Left forelimb (tissue), 1 donor: ENCODE results near the gene MYH14.

Experiments
- DNase-seq: peaks from one replicate; pipeline ENCODE4 v3.0.0-alpha.2; 2018; ENCODE audit warnings: low spot score

Gene MYH14

DNA sequence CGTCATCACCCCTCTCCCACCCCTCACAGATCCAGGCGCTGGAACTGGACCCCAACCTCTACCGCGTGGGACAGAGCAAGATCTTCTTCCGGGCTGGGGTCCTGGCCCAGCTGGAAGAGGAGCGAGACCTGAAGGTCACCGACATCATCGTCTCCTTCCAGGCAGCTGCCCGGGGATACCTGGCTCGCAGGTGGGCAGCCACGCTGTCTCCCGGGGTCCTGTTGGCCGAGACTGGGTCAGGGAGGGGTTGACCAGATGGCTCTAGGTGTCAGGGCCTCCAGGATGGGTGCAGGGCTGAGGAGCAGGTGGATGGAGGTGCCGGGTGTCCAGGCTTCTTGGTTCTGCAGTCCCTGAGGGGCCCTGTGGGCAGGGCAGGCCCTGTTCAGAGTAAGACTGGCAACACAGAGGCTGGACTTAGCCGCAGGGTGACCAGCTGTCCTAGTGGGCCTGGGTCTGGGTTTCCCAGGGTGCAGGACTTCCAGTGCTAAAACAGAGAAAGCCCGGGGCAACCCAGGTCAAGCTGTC is 58.1 kb downstream of the MYH14 start:
- no peak for DNase-seq

DNA sequence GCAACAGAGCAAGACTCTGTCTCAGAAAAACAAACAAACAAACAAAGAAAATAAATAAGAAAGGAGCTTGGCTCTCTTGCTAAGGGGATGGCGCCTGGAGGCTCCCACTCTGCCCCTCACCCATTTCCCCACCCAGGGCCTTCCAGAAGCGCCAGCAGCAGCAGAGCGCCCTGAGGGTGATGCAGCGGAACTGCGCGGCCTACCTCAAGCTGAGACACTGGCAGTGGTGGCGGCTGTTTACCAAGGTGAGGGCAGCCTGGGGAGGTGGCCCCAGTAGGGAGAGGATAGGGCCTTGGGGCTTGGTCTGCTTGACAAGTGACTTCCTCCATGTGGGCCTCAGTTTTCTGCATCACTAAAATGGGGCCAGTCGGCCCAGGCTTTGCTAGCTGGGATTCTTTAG is 59.8 kb downstream of the MYH14 start:
- no peak for DNase-seq

DNA sequence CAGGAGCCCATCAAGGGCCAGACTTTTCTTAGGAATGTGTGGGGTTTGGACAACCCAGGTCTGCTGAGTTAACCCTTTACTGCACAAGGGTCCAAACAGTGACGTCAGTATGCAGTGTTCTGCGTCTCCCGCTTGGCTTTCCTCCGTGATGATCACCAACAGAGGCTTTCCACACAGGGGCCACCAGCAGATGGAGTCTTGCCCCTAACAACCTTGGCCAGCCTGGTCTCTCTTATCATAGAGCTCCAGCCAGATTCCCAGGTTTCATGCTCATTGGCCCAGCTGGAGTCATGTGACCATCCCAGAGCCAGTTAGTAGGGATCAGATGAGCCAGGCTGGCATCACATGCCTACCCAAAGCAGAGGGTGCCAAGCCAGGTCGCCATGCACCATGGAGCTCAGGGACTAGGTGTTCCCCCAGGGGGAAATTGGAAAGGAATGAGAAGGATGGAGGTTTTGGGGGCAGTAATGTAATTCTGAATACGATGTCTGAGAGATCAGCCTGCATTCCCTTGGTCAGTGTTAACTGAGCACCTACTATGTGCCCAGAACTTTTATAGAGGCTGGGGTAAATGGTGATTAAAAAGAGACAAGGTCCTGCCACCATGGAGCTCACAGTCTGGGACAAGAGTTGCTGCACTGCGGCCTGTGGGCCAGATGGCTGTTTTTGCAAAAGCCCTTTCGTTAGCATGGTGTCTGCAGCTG is 61.2 kb downstream of the MYH14 start:
- no peak for DNase-seq

DNA sequence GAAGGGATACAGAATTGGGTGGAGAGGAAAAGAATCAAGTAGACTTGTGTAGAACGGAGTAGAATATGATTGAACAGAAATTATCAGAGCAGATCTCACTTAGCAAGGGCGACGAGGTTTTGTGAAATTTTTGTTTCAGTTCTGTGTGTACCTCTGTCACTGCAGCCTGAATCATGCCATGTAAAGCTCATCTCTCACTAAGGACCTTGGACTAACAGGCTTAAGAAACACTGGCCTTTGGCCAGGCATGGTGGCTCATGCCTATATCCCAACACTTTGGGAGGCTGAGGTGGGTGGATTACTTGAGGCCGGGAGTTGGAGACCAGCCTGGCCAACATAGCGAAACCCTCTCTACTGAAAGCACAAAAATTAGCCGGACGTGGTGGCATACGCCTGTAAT is 62.6 kb downstream of the MYH14 start:
- DNase-seq = no peak

DNA sequence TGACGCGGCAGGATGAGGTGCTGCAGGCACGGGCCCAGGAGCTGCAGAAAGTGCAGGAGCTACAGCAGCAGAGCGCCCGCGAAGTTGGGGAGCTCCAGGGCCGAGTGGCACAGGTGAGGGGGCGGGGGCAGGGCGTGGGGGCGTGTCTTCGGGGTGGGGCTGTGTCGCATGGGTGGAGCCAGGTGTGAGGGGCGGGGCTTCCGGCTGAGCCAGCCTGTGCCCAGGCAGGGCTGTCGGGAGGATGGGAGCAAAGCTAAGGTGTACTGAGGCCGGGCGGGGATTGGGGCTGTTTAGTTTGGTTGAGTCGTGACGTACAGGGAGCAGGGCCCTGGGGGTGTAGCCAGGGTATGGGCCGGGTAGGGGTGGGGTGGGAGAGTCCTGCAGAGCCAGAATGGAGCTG is 63.5 kb downstream of the MYH14 start:
- DNase-seq = no peak

DNA sequence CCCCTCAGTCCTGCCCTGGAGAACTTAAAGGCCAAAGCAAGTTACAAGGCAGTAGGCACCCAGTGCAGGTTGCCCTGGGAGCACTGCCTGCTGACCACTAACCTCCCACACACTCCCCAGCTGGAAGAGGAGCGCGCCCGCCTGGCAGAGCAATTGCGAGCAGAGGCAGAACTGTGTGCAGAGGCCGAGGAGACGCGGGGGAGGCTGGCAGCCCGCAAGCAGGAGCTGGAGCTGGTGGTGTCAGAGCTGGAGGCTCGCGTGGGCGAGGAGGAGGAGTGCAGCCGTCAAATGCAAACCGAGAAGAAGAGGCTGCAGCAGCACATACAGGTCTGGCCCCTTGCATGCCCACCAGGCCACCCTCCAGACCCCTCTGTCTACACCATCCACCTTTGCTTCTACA is 64.6 kb downstream of the MYH14 start:
- no peak for DNase-seq

DNA sequence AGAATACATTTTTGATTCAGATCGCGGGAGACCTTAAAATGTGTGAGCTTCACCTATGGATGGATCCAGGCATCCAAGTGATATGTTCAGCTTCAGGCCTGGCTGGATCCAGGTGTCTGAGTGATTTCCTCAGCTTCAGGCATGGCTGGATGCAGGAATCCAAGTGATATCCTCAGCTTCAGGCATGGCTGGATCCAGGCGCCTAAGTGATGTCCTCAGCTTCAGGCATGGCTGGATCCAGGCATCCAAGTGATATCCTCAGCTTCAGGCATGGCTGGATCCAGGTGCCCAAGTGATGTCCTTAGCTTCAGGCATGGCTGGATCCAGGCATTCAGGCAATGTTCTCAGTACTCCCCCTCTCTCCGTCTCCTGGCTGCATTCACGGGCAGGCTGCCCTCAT is 65.1 kb downstream of the MYH14 start:
- DNase-seq = no peak

DNA sequence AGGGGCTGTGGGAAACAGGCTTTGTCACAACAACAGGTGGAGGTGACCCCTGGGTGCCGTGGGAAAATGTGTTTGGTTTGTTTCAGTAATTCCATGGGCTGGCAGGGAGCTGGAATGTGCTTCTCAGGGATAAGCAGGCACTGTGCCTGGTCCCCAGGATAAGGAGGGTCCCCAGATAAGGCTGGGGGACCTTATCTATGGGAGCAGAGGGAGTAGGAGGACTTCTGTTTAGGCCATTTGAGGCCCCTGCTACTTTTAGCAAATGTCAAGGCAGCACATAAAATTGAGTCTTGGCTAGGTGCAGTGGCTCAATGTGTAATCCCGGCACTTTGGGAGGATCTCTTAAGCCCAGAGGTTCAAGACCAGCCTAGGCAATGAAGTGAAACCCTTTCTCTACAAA is 66.2 kb downstream of the MYH14 start:
- DNase-seq = no peak

DNA sequence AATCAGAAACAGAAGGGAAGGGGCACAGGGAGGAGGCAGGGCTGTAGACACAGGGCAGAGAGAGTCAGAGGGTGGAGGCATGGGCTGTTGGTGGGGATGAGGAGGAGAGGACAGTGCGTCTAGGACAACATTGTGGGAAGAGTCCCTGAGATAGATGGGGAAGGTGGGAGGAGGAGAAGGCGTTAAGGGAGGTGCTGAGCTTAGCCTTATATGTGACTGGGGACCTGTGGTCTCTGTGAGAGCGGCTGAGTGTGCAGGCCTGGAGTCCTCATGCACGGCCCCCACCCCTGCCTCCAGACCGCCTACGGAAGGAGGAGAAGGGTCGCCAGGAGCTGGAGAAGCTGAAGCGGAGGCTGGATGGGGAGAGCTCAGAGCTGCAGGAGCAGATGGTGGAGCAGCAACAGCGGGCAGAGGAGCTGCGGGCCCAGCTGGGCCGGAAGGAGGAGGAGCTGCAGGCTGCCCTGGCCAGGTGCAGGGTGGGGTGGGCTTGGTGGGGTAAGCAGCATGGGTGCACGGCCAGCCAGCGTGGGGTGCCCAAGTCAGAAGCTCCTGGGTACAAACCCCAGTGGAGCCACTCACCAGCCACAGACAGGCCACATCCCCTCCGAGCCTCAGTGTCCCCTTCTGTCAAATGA is 69.0 kb downstream of the MYH14 start:
- no peak for DNase-seq

DNA sequence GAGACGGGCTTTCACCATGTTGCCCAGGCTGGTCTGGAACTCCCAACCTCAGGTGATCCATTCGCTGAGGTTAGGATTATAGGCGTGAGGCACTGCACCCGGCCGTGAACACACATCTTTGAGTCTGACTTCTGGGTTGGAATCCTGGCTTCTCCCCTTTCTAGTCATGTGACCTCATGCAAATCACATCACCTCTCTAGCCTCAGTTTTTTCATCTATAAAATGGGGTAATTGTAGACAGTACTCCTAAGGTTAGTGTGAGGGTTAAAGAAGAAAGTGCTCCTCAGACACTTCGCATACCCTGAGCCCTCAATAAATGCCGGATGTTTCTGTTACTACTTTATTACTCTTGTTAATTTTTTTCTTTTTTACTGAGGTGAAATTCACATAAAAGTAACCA is 70.4 kb downstream of the MYH14 start:
- no peak for DNase-seq

DNA sequence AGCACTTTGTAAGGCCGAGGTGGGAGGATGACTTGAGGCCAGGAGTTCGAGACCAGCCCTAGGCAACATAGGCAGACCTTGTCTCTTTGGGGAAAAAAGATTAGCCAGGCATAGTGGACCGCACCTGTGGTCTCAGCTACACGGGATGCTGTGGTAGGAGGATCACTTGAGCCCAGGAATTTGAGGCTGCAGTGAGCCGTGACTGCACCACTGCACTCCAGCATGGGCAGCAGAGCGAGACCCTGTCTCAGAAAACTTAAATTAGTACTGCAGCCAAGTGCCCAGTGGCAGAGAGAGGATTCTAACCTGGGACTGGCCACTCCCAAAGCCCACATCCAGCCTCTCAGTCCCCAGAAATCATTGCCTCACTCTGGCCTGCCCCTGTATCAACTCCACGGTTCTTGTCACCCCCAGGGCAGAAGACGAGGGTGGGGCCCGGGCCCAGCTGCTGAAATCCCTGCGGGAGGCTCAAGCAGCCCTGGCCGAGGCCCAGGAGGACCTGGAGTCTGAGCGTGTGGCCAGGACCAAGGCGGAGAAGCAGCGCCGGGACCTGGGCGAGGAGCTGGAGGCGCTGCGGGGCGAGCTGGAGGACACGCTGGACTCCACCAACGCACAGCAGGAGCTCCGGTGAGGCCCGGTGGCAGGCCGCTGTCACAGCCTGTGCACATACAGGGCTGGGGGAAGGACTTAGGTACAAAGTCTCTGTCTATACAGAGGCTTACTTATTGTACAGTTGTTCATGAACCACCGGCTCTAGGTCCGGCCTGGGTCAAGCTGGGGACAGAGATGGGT is 72.4 kb downstream of the MYH14 start:
- DNase-seq = no peak

DNA sequence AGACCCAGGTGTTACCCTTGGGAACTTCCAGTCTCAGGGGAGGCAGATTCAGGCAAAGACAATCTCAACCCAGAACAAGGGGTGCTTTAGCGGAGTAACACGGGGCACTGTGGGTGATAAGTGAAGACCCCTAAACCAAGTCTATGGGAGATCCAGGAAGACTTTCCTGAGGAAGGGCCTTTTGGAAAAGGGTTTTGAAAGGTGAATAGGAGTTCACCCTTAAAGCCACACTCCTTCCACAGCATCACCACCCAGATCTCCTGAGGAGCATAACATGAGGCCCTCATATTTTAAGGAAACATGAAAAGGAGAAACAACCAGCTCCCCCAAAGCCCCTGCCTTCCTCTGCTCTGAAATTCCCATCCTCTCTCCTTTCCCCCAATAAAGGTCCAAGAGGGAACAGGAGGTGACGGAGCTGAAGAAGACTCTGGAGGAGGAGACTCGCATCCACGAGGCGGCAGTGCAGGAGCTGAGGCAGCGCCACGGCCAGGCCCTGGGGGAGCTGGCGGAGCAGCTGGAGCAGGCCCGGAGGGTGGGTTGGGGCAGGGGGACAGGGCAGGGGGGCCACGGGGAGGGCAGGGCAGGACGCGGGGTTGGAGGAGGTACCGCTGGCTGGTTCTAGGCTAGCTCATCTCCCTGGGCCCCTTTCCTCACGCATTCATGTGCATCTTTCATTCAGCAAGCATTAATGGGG is 73.1 kb downstream of the MYH14 start:
- no peak for DNase-seq

DNA sequence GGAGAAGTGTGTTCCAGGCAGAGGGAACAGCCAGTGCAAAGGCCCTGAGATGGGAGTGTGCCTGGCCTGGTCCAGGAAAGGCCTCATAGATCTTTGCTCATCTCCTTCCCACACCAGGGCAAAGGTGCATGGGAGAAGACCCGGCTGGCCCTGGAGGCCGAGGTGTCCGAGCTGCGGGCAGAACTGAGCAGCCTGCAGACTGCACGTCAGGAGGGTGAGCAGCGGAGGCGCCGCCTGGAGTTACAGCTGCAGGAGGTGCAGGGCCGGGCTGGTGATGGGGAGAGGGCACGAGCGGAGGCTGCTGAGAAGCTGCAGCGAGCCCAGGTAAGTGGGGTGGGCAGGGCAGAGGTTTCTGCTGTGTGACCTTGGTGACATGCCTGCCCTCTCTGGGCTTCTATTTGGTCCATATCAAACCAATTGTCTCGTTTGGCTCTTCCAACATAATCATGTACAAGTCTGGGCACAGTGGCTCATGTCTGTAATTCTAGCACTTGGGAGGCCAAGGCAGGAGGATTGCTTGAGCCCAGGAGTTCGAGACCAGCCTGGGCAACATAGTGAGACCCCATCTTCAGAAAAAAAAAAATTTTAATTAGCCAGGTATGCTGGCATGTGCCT is 74.7 kb downstream of the MYH14 start:
- DNase-seq = no peak

DNA sequence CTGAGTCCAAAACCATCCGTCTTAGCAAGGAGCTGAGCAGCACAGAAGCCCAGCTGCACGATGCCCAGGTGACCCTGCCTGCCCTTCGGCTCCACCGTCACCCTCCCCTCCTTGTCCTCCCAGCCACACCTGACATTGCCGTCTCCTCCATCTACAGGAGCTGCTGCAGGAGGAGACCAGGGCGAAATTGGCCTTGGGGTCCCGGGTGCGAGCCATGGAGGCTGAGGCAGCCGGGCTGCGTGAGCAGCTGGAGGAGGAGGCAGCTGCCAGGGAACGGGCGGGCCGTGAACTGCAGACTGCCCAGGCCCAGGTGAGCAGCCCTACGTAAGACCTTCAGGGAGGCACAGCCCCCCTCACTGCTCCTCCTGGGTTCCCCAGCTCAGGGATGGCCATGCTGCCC is 76.7 kb downstream of the MYH14 start:
- peak; percentile 50 for DNase-seq

DNA sequence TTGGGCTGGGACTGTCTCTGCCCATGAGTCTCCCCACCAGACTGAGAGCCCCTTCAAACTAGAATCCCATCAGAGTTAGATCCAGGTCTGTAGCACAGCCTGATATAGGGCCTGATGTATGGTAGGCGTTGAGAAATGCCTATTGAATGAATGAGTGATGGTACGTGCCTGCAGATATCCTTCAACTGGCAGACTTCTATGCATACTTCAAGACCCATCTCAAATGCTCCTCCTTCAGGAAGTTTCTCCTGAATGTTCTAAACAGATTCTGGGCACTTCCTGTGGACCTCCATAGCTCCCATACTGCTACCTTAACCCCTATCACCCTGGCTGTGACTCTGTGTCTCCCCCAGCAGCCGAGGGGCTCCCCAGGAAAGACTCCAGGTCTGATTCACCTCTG is 77.6 kb downstream of the MYH14 start:
- no peak for DNase-seq

DNA sequence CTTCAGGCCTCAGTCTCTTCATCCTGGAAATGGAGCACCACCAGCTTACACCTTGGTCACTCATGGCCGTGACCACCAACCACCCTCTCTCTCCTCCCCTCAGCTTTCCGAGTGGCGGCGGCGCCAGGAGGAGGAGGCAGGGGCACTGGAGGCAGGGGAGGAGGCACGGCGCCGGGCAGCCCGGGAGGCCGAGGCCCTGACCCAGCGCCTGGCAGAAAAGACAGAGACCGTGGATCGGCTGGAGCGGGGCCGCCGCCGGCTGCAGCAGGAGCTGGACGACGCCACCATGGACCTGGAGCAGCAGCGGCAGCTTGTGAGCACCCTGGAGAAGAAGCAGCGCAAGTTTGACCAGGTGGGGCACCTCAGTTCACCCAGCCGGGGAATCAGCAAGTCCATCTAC is 78.1 kb downstream of the MYH14 start:
- DNase-seq = no peak

DNA sequence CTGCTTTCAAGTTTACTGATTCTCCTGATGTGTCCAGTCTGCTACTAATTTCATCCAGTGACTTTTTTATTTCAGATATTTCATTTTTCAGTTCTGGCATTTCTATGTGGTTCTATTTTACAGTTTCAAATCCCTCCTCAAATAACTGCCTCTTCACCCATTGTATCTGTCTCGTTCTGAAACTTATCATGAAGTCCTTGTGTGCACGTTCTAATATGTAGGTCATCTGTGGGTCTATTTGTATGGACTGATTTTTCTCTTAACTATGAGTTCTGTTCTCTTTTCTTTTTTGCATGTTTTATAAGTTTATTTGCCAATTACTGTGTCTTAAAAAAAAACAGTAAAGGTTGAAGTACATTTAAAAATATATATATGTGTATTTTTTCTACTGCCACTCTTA is 82.4 kb downstream of the MYH14 start:
- DNase-seq = no peak

DNA sequence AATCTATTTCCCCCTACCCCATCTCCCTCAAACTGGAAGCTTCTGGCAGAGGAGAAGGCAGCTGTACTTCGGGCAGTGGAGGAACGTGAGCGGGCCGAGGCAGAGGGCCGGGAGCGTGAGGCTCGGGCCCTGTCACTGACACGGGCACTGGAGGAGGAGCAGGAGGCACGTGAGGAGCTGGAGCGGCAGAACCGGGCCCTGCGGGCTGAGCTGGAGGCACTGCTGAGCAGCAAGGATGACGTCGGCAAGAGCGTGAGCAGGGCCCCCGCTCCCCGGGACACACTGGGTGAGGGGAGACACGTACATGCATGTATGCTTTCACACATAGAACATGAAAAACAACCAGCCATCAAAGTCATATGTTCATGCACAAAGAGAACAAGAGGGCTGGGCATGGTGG is 83.0 kb downstream of the MYH14 start:
- DNase-seq = no peak

DNA sequence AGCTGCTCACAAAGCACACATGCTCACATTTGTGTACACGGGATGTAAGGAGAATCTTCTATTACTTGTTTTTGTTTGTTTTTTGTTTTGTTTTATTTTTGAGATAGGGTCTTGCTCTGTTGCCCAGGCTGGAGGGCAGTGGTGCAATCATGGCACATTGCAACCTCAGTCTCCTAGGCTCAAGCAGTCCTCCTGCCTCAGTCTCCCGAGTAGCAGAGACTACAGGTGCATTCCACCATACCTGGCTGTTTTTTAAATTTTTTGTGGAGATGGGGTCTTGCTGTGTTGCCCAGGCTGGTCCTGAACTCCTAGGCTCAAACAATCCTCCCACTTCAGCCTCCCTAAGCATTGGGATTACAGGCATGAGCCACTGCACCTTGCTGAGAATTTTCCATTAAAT is 83.9 kb downstream of the MYH14 start:
- DNase-seq = no peak

DNA sequence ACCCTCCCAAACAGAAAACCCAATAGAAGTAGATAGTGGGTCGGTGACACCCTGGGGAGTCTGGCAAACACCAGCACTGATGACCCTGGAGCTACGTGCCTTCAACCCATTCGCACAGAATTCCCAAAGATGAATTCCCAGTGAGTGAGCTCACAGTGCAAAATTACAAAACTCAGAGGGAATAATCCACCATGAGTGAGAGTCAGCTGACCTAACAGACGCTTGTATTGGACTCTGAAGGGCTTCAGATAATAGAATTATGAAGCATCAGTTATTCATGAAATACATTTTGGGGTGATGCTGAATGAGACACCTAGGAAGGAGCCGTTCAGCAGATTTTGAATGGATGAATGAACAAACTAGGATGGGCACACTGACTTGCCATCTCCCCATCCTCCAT is 85.5 kb downstream of the MYH14 start:
- DNase-seq = no peak

DNA sequence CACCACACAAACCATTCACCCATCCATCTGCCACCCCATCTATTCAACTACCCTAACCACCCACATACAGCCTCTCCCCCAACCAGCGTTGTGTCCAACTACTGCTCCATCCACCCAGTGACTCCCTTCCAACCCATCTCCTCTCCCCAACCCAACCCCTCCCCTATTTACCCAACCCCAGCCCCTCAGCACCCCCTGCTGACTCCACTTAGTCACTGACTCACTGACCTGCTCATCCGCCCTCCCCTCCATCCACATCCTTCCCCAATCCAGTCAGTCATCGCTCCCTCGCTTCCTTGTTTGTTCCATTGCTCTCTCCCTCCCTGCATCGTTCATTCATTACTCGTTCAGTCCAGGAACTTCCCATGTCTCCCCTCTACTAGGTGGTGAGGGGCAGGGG is 86.6 kb downstream of the MYH14 start:
- DNase-seq = no peak

DNA sequence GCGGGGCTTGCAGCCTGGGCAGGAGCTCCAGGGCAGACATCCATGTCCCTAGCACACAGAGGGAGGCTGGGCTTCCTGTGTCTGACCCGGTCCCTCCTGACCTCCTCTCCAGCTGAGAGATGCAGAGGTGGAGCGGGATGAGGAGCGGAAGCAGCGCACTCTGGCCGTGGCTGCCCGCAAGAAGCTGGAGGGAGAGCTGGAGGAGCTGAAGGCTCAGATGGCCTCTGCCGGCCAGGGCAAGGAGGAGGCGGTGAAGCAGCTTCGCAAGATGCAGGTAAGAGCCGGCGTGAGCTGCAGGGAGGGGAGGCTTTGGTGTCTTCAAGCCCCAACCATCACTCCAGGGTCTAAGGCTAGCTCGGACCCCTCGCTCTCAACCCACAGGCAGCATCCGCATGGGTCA is 87.4 kb downstream of the MYH14 start:
- no peak for DNase-seq
